Adipose tissue (tissue), 3 donors: ENCODE measurements around the gene C1QTNF9. TPM values are rescaled to one million over a fixed set of nuclear protein-coding genes. Genes with fewer than 3 reads are reported as not detected.

Source experiments
- H3K27ac ChIP-seq: one replicate; pipeline ENCODE4 v1.5.1; 2013; ENCODE audit warnings: low read depth, low read length
- WGBS, 3 donors: extraction: QIAGEN DNeasy Blood & Tissue Kit; methylation state at CpG; one replicate each; pipeline ENCODE4 v1.1.7; 2013; 5-methylcytosine and 5-hydroxymethylcytosine counted together
- polyA plus RNA-seq, 3 donors: library from polyadenylated mRNA; stranded (reverse); fragments of 200-250 nt; gene quantifications; one replicate each; pipeline ENCODE4 v1.2.3, GENCODE V29; 2013
- donor health status: healthy with polysubstance abuse.
- donor health status: Bipolar disorder and iron deficiency.
- donor health status: healthy.

Gene C1QTNF9
- polyA plus RNA-seq, 3 donors = 0.22 to 3.3 (median 1.3) TPM

DNA sequence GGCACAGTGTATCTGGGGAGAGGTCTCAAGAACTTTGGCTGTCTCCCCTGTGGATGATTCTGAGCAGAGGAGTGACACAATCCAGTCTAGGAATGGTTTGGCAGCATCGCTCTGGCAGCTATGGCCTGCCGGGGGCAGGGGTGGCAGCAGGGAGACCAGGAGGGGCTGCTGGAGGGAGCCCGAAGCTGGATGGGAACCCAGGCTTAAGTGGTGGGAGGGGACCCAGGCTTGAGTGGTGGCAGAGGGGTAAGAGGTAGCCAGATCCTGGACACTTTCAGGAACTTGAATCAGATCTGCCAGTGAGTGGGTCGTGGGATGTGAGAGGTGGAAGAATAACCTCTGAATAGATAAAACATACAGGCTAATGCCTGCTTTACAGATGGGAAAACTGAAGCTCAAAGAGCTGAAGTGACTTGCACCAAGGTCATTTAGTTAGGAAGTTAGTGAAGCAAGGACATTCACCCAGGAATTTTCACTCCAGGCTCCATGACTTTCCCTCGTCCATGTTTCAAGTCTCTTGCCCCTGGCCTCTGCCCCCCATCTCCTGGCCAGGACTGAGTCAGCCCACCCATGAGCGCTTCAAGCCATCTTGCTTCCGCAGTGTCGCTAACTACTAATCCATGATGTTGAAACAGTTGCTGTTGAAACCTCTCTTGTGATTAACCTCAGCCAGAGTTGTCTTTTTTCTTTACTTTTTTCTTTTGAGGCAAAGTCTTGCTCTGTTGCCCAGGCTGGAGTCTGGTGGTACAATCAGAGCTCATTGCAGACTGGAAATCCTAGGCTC lies 29.9 kb upstream of the C1QTNF9 start:
- H3K27ac ChIP-seq = no peak overlapping the region
- WGBS, 3 donors = 75 to 90% (median 75%) methylated on average over 8 of the region's 8 CpGs

DNA sequence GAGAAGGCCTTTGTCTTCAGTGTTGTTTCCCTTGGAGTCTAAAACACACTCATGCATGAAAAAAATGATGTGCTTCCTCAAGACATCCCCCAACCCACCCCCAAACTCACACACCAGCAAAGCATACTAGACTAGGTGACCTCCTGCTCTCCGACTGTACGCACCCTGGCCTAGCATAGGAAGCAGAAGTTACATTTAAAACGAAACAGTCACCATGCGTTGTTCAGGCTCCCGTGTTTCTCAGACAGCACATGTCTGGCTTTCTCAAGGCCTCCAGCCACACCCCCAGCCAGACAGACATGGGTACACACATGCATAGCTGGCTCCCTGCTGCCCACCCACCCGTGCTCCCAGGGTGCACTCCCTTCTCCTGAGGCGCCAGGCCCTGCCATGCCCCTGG lies 28.7 kb upstream of the C1QTNF9 start:
- H3K27ac ChIP-seq = no peak overlapping the region
- WGBS, 3 donors = 54 to 75% (median 64%) methylated on average over 7 of the region's 7 CpGs

DNA sequence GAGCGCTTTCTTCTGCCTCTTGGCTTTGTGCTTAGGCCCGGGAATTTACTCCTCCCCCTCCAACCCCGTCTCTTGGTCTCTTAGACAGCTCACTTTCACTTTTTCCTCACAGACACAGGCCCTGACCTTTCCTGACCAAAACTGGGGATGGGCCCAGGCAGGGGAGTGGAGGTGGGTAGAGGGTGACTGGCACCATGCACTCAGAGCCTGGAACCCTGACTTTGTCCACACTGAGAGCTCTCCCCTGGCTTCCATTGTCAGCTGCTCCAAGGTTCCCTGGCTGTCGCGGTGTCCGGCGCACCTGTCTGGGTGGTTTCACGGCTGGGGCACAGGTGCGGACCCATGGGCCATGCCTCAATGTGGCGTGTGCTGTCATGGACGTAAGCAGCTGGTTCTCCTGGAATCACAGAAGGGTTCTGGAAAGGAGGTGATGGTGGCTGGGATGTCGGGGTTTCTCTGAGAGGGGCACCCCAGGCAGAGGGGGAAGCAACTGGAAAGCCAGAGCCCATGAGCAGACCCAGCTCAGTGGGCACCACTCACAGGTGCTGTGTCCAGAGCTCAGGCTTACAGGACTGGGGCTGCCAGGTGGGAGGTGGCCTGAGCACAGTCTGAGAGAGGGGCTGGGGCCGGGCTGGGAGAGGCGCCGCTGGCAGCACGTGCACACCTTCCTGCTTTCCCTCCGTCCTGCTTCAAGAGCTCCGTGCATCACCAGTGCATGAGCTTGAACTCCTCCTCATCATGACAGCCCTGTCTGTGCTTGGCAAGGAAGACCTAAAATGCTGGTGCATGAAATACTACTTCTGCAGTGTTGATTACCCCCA lies 28.0 kb upstream of the C1QTNF9 start:
- WGBS, 3 donors = 89 to 94% (median 91%) methylated on average over 18 of the region's 18 CpGs
- H3K27ac ChIP-seq = no peak overlapping the region

DNA sequence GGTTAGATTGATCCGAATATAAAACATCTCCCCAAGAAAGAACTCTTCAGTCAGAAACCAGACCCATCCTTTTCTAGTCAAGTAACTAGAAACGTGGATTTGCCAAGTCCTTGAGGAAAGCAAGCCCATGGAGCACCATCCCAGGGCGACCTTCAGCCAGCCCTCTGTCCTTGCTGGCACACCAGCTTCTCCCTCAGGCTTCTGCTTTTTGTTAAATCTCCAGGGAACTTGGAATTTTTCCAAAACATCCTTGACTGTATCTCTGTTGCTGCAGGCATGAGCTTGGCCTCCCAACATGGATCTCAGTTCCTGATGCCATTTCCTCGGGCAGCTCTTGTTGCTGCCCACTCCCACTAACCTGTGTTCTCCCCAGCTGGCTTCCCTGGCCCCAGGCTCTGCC lies 27.1 kb upstream of the C1QTNF9 start:
- 80 to 85% (median 82%) methylated on average over 4 of the region's 4 CpGs for WGBS, 3 donors
- no peak overlapping the region for H3K27ac ChIP-seq

DNA sequence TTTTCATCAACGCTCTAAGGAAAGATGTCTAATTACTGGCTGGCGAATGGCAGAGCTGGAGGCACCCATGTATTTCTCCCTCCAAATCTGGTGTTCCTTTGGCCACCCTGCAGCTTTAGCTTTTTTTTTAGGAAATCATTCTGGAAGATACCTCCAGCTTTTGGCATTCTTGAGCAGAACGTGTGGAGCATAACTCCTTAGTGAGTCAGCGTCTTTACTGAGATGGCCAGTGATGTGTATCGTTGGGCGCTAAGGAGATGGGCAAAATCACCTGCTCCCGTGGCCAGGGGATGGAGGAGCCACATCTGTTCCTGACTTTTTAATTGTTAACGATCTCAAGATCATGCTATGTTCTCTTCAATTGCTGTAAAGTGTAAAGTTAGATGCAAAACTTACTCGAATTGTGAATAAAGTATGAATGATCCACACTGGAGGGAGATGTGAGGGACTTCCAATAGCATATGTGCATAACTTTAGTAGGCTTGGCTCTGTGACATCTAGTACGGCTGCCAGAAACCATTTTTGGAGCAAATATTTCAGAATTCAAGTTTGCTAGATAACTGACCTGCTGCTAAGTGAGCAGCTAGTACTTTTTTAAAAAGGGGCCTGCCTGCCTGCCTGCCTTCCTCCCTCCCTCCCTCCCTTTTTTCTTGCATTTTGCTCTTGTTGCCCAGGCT lies 24.4 kb upstream of the C1QTNF9 start:
- H3K27ac ChIP-seq = no peak overlapping the region
- WGBS, 3 donors = 89 to 92% (median 90%) methylated on average over 10 of the region's 10 CpGs

DNA sequence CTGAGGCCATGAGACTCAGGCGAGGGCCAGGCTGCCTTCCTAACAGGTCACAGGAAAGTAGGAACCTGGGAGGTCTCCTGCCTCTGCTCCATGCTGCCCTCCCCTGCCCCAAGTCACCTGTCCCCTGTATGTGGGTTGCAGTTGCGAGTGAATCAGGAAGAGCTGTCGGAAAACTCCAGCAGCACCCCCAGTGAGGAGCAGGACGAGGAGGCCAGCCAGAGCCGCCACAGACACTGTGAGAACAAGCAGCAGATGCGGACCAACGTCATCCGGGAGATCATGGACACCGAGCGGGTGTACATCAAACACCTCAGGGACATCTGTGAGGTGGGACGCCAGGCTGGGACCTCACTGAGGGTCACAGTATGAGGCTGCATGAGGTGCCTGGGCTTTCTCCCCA lies 22.8 kb upstream of the C1QTNF9 start:
- no peak overlapping the region for H3K27ac ChIP-seq
- 91 to 96% (median 93%) methylated on average over 11 of the region's 11 CpGs for WGBS, 3 donors

DNA sequence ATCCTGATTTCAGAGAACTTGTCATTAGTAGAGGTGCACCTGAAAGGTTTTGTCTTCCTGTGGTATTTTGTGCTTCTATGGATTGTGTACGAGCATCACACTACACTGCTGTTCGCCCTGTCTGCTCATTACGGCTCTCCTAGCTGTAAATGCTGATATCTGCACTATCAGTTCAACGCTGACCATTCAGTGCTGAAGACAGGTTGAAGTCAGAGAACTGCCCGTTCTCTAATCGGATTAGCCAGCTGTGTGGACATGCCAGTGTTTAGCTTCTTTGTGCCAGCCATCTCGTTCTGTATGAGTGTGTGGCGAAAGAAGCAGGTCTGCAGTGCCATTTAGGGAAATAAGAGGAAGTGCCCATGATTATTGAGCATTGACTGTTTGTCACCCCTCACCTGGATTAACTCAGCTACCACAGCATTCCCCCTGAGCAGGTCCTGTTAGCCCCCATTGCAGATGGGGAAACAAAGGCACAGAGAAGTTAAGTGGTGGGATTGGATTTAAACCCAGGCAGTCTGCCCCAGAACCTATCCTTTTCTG lies 21.6 kb upstream of the C1QTNF9 start:
- 82 to 91% (median 86%) methylated on average over 8 of the region's 8 CpGs for WGBS, 3 donors
- no peak overlapping the region for H3K27ac ChIP-seq

DNA sequence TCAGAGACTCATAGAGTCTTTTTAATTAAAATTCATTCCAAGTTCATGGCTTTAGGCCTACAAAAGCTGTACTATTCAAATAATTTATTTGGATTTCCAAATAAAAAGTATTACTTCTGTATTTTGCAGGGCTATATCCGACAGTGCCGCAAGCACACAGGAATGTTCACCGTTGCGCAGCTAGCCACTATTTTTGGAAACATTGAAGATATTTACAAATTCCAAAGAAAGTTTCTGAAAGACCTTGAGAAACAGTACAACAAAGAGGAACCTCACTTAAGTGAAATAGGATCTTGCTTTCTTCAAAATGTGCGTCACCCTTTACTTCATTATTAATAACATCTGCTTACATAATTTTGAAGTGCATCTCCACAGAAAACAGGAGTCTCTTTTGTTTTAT lies 20.5 kb upstream of the C1QTNF9 start:
- H3K27ac ChIP-seq = no peak overlapping the region
- WGBS, 3 donors = 62 to 85% (median 69%) methylated on average over 5 of the region's 5 CpGs

DNA sequence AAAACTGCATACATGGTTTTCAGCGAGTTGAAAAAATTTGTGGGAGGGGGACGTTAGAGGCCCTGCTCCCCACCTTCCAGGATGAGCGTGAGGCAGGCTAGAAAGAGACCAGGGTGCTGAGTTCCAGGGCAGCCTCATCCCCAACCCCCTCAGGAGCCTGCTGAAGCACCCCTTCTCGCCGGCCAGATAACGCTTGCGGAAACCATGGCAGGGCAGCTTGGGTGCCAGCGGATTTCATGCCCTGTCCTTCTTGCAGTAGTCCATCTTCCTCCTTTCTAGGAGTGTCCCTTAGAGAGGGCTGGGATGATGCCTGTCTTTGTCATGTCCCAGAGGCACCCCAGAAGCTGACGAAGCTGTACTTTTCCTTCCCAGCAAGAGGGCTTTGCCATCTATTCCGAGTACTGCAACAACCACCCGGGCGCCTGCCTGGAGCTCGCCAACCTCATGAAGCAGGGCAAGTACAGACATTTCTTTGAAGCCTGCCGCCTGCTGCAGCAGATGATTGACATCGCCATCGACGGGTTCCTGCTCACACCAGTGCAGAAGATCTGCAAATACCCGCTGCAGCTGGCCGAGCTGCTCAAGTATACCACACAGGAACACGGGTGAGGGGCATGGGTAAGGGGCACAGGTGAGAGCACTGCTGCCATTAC lies 19.0 kb upstream of the C1QTNF9 start:
- 91 to 93% (median 93%) methylated on average over 20 of the region's 20 CpGs for WGBS, 3 donors
- no peak overlapping the region for H3K27ac ChIP-seq

DNA sequence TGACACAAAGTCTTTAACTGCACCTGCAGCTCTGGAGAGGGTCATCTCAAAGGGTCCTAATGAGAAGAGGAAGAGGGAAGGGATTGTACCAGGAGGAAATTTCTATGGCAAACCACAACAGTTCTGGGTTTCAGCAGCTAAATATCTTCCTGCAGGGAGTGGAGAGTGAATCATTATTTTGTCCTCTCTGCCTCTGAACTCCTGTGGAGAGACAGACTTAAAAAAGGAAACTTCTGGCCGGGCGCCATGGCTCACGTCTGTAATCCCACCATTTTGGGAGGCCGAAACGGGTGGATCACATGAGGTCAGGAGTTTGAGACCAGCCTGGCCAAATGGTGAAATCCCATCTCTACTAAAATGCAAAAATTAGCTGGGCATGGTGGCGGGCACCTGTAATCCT lies 16.9 kb upstream of the C1QTNF9 start:
- WGBS, 3 donors = 91 to 92% (median 91%) methylated on average over 6 of the region's 6 CpGs

DNA sequence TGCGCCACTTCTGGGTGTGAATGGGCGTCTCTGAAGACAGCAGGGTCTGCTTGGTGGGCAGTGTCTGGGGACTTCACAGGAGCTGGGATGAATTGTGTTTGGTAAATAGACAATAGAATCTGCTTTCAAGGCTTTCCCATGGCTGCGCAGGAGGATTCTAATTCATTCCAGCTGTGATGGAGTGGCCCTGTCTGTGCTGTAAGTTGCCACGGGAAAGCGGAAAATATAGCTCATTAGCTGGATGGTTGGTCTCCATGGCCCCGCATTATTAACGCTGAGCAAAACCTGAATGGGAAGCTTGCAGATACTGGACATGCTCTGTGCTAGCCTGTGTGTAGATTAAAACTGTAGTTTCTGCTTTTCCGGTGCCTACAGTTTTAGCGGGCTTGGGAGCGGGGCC lies 15.6 kb upstream of the C1QTNF9 start:
- H3K27ac ChIP-seq = no peak overlapping the region
- 95 to 96% (median 96%) methylated on average over 10 of the region's 10 CpGs for WGBS, 3 donors

More for the DNA sequence above, 16.9 kb upstream of the C1QTNF9 start:
- no peak overlapping the region for H3K27ac ChIP-seq

DNA sequence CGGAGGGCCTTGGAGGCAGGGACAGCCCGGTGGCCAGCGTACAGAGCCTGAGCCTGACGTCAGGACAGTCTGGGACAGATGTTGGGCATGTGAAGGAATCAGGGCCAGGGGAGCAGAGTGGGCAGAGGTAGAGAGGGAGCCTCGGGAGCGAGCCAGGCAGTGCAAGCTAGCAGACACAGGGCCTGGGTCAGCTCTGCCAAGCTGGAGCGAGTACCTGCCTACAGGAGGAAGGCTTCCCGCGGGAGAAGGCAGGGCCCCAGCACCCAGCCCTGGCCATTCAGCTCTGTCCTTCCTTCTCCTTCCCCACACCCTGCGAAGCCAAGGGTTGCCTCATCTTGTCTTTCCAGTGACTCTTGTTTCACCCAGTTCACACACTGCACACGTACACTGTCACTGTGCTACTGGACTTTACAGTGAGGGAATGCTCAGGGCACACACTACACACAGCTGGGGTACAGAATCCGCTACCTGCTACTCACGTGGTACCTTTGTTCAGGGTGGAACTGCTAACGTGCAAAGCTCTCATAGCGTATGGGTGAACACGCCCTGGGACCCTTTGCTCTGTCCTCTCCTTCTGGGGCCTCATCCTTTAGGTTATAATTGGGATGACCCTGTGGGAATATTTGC lies 9.8 kb upstream of the C1QTNF9 start:
- no peak overlapping the region for H3K27ac ChIP-seq
- WGBS, 3 donors = 91 to 93% (median 92%) methylated on average over 13 to 16 of the region's 16 CpGs

DNA sequence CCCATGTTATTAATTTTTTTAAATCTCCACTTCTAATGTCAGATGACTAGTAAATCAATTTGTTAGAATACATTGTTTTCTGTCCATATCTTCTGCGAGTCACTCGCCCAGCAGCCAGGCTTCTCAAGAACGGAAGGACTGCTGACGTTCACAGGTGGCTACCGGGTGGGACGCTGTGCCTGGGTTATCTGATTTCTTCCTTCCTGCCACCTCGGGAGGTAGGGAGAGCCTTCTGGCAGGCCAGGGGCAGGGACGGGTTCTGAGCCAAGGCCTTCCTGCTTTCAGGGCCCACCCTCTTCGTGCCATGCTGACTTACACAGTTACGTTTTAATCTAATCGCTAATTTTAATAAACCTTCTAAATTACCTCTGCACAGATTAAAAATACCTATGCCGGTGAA lies 7.9 kb upstream of the C1QTNF9 start:
- no peak overlapping the region for H3K27ac ChIP-seq
- WGBS, 3 donors = 72 to 79% (median 75%) methylated on average over 12 of the region's 12 CpGs

DNA sequence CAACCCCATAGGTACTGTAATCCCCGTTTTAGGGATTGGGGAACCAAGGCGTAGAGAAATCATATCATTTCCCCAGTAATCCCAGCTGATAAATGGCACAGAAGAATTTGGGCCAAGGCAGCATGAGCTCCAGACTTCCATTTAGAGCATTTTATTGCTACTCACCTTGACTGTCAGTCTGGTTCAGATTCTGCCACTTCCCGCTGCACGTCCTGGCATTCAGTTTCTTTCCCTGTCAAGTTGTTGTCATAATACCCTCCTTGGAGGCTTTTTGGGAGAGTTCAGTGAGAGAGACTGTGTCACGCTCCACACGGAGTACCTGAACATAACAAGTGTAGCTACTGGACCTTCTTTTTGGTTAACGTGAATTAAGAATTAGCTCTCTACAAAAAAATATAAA lies 7.5 kb upstream of the C1QTNF9 start:
- H3K27ac ChIP-seq = no peak overlapping the region

DNA sequence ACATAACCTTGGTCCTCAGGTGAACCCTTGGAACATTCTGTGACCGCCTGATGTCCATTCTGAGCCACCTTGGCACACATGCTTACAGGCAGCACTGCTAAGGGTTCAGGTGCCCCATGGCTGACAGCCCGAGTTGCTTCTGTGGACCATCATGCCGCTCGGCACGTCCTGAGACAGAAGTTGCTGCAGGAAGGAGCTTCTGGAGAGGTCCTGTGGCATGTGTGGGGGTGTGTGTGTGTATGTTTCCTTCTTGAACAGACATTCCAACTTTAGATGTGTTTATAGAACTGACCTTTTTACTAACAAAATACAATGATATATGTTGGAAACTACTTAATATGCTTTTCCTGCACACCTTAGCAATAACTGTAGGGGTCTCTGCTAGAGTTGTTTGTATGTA lies 4.8 kb upstream of the C1QTNF9 start:
- WGBS, 3 donors = 72 to 91% (median 81%) methylated on average over 5 of the region's 5 CpGs
- H3K27ac ChIP-seq = no peak overlapping the region

More for the DNA sequence above, 7.5 kb upstream of the C1QTNF9 start:
- WGBS, 3 donors = 84 to 88% (median 85%) methylated on average over 7 of the region's 7 CpGs

DNA sequence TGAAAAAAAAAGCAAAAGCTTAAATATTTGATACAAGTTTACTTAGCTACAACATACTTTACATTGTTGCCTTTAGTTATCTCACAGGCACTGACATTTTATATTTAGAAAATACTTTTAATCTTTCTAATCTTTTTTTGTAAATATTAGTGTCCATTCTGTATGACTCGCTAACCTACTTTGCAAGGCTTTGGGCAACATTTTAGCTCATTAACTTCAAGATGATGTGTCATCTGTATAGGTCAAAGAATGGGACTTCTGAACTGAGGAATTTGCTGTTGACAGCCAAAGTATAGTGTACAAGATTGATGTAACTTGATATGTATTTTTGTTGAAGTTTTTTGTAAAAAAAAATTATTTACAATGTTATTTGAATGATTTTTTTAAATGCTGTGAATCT lies 2.7 kb upstream of the C1QTNF9 start:
- H3K27ac ChIP-seq = no peak overlapping the region
- WGBS, 3 donors = 65 to 88% (median 88%) methylated on average over 1 of the region's 1 CpG

DNA sequence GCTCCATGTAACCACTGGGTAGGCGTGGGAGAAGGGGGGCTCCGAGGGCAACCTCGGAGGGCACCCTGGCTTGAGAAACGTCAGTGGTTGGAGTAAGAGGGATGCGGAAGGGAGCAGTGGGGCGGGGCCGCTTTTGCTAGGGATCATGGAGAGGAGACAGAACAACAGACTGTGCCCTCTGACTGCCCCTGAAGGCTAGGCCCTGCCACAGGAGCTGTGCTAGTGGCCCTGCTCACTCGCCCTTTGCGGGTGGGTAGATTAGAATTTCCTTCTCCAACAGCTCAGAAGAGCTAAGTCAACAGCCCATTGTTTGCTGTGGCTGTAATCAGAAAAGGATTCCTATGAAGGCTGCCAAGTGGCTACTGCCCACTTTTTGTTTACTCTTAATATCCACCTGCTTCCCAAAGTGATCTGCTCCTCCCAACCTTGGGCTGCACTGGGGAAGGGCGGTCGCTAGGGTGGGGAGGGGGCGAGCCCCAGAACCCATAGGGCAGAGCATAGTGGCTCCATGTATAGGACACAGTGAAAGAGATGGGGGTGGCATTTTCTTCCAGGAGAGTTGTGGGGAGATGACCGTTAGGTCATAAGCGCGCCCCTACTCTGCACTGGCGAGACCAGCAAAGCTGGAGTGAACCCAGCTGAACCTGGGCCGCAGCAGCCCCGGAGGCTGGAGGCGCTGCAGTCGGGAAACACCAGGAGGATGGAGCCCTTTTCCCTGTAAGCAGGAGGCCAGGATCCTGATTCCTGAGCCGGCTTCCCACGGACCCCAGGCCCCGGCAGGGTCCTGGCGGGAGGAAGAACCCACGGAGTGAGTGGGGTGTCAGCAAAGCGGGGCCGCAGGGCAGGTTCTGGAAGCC lies 1.9 kb upstream of the C1QTNF9 start:
- 73 to 79% (median 74%) methylated on average over 27 of the region's 27 CpGs for WGBS, 3 donors
- no peak overlapping the region for H3K27ac ChIP-seq
